NCI-H69 (cell line): Measurements from ENCODE around the gene PTPN9.
"Not testable (repeated sequence)": the region's sequence is repeated elsewhere in the genome, so short reads cannot be mapped to it uniquely, and the experiment has no call there.

Source experiments
- DNase-seq: peaks from one replicate; lab custom pipeline; 2025; lab: John Stamatoyannopoulos, UW

PTPN9 gene

GRCh38 chr15:75530169-75530568 is 48.9 kb downstream of the PTPN9 start:
- DNase-seq, result no peak

GRCh38 chr15:75525756-75526155 is 53.4 kb downstream of the PTPN9 start:
- DNase-seq, result not testable (repeated sequence)

GRCh38 chr15:75523011-75523410 is 56.1 kb downstream of the PTPN9 start:
- DNase-seq, result no peak

GRCh38 chr15:75517233-75517632 is 61.9 kb downstream of the PTPN9 start:
- no peak for DNase-seq

GRCh38 chr15:75508840-75509532 is 70.1 kb downstream of the PTPN9 start:
- DNase-seq, result peak; percentile 6

GRCh38 chr15:75502360-75502759 is 76.8 kb downstream of the PTPN9 start:
- DNase-seq, result no peak

- DNase-seq, result no peak
Observed at GRCh38 chr15:75493732-75494131, 85.4 kb downstream of the PTPN9 start.

GRCh38 chr15:75483961-75484360 is 95.2 kb downstream of the PTPN9 start:
- DNase-seq, result no peak

GRCh38 chr15:75483556-75483955 is 95.6 kb downstream of the PTPN9 start:
- not testable (repeated sequence) for DNase-seq

GRCh38 chr15:75483106-75483505 is 96.0 kb downstream of the PTPN9 start:
- no peak for DNase-seq

GRCh38 chr15:75480463-75480862 is 98.7 kb downstream of the PTPN9 start:
- DNase-seq, result not testable (repeated sequence)

GRCh38 chr15:75479670-75480069 is 99.4 kb downstream of the PTPN9 start:
- DNase-seq, result no peak

GRCh38 chr15:75477094-75477493 is 102.0 kb downstream of the PTPN9 start:
- not testable (repeated sequence) for DNase-seq

GRCh38 chr15:75468913-75469598 is 110.1 kb downstream of the PTPN9 start:
- DNase-seq, result no peak

GRCh38 chr15:75460646-75461045 is 118.5 kb downstream of the PTPN9 start:
- no peak for DNase-seq

- no peak for DNase-seq
Observed at GRCh38 chr15:75459581-75459980, 119.5 kb downstream of the PTPN9 start.

GRCh38 chr15:75456710-75457109 is 122.4 kb downstream of the PTPN9 start:
- no peak for DNase-seq

GRCh38 chr15:75455982-75456531 is 123.1 kb downstream of the PTPN9 start:
- peak; percentile 57 for DNase-seq

- peak; percentile 74 for DNase-seq
Observed at GRCh38 chr15:75455424-75455981, 123.6 kb downstream of the PTPN9 start.

GRCh38 chr15:75454471-75455378 is 124.4 kb downstream of the PTPN9 start:
- peak; percentile 65 for DNase-seq

GRCh38 chr15:75453703-75454470 is 125.2 kb downstream of the PTPN9 start:
- peak; percentile 99 for DNase-seq
